HG03521 (cell line): ENCODE measurements around the gene LDHAL6B.

Experiments used
- ATAC-seq: cut with Tn5 transposase; IDR thresholded peaks from one replicate; pipeline ENCODE4 v1.9.1; 2021; ENCODE audit warnings: mild to moderate bottlenecking, moderate library complexity; ENCODE audit not compliant: unreplicated experiment

The LDHAL6B gene

GRCh38 chr15:59176653-59177316 is 29.9 kb upstream of the LDHAL6B start:
- no peak for ATAC-seq

- ATAC-seq: no peak
Observed at GRCh38 chr15:59177317-59177660, 29.4 kb upstream of the LDHAL6B start.

- no peak for ATAC-seq
Observed at GRCh38 chr15:59178151-59178695, 28.4 kb upstream of the LDHAL6B start.

GRCh38 chr15:59179717-59180116 is 26.9 kb upstream of the LDHAL6B start:
- ATAC-seq: no peak

GRCh38 chr15:59180945-59181600 is 25.6 kb upstream of the LDHAL6B start:
- ATAC-seq: no peak

GRCh38 chr15:59185725-59186124 is 20.9 kb upstream of the LDHAL6B start:
- no peak for ATAC-seq

GRCh38 chr15:59186501-59186900 is 20.1 kb upstream of the LDHAL6B start:
- ATAC-seq: no peak

- no peak for ATAC-seq
Observed at GRCh38 chr15:59189241-59189640, 17.4 kb upstream of the LDHAL6B start.

- ATAC-seq: no peak
Observed at GRCh38 chr15:59190291-59190690, 16.4 kb upstream of the LDHAL6B start.

GRCh38 chr15:59191855-59192237 is 14.8 kb upstream of the LDHAL6B start:
- no peak for ATAC-seq

GRCh38 chr15:59194639-59195325 is 11.9 kb upstream of the LDHAL6B start:
- ATAC-seq: no peak

GRCh38 chr15:59196416-59196815 is 10.2 kb upstream of the LDHAL6B start:
- no peak for ATAC-seq

GRCh38 chr15:59197454-59197853 is 9.2 kb upstream of the LDHAL6B start:
- ATAC-seq: no peak

- no peak for ATAC-seq
Observed at GRCh38 chr15:59199626-59200465, 6.8 kb upstream of the LDHAL6B start.

GRCh38 chr15:59200560-59200959 is 6.1 kb upstream of the LDHAL6B start:
- no peak for ATAC-seq

GRCh38 chr15:59203008-59203407 is 3.6 kb upstream of the LDHAL6B start:
- no peak for ATAC-seq

GRCh38 chr15:59203657-59204056 is 3.0 kb upstream of the LDHAL6B start:
- no peak for ATAC-seq

GRCh38 chr15:59205839-59206622 is 612 bp upstream of the LDHAL6B start:
- ATAC-seq: no peak

- no peak for ATAC-seq
Observed at GRCh38 chr15:59208613-59209249, 2.1 kb downstream of the LDHAL6B start.

GRCh38 chr15:59210186-59210585 is 3.5 kb downstream of the LDHAL6B start:
- no peak for ATAC-seq
